Neural cell (in vitro differentiated cells): ENCODE results near the gene PEMT. TPM values are rescaled to one million over a fixed set of nuclear protein-coding genes. Genes with fewer than 3 reads are reported as not detected.

Experiments used
- H2AFZ ChIP-seq: fragments of 200-600, 300-800 bp; sonication (generic), shearing (Covaris generic); 2 replicates; pipeline ENCODE4 v1.6.0; 2014; ENCODE audit warnings: low read depth, mild to moderate bottlenecking, antibody characterized with exemption, low read length, moderate library complexity
- H3F3A ChIP-seq: fragments of 200-600 bp; shearing (Covaris generic); 2 replicates; pipeline ENCODE4 v1.6.1; 2016; ENCODE audit warnings: mild to moderate bottlenecking, moderate library complexity, mixed read lengths, antibody characterized with exemption, low read length; ENCODE audit not compliant: insufficient read depth, poor library complexity, severe bottlenecking
- H3K27ac ChIP-seq: fragments of 200-600, 300-800 bp; sonication (generic), shearing (Covaris generic); 2 replicates; pipeline ENCODE4 v1.5.1; 2014; ENCODE audit warnings: mild to moderate bottlenecking, low read length, moderate library complexity
- H3K27me3 ChIP-seq: fragments of 300-800, 200-600 bp; sonication (generic), shearing (Covaris generic); 2 replicates; pipeline ENCODE4 v1.6.0; 2014; ENCODE audit warnings: mild to moderate bottlenecking, low read depth, low read length, moderate library complexity; ENCODE audit not compliant: insufficient read depth
- H3K36me3 ChIP-seq: fragments of 300-800, 200-600 bp; sonication (generic), shearing (Covaris generic); 2 replicates; pipeline ENCODE4 v1.5.1; 2014; ENCODE audit warnings: mild to moderate bottlenecking, antibody characterized with exemption, low read length, moderate library complexity; ENCODE audit not compliant: insufficient read depth
- H3K4me2 ChIP-seq: fragments of 300-800, 200-600 bp; sonication (generic), shearing (Covaris generic); 2 replicates; pipeline ENCODE4 v1.6.0; 2014; ENCODE audit warnings: mild to moderate bottlenecking, low read length
- H3K4me3 ChIP-seq: fragments of 300-800, 200-600 bp; sonication (generic), shearing (Covaris generic); 2 replicates; pipeline ENCODE4 v1.5.1; 2014; ENCODE audit warnings: mild to moderate bottlenecking, low read length, moderate library complexity
- H3K79me2 ChIP-seq: fragments of 200-600 bp; shearing (Covaris generic); replicated peaks from 2 replicates; pipeline ENCODE4 v1.6.0; 2014; ENCODE audit warnings: mild to moderate bottlenecking, low read length, moderate library complexity; ENCODE audit not compliant: insufficient read depth
- H3K9ac ChIP-seq: fragments of 300-800, 200-600 bp; sonication (generic), shearing (Covaris generic); 2 replicates; pipeline ENCODE4 v1.6.1; 2016; ENCODE audit warnings: mild to moderate bottlenecking, low read length, mixed read lengths
- H3K9me2 ChIP-seq: fragments of 200-600 bp; shearing (Covaris generic); 2 replicates; pipeline ENCODE4 v1.6.1; 2016; ENCODE audit warnings: mild to moderate bottlenecking, low read length, mixed read lengths; ENCODE audit not compliant: insufficient read depth
- H3K9me3 ChIP-seq: fragments of 200-600, 300-800 bp; sonication (generic), shearing (Covaris generic); 2 replicates; pipeline ENCODE4 v1.6.1; 2016; ENCODE audit warnings: mild to moderate bottlenecking, mixed run types, low read length, moderate library complexity, mixed read lengths
- H4K20me1 ChIP-seq: fragments of 200-600 bp; shearing (Covaris generic); 2 replicates; pipeline ENCODE4 v1.6.1; 2016; ENCODE audit warnings: mild to moderate bottlenecking, mixed run types; ENCODE audit not compliant: insufficient read depth
- EP300 ChIP-seq: fragments of 450-650 bp; conservative IDR thresholded peaks from 2 replicates; pipeline ENCODE4 v1.6.1; 2014; ENCODE audit warnings: antibody characterized with exemption, mild to moderate bottlenecking, moderate library complexity; ENCODE audit not compliant: poor library complexity, severe bottlenecking
- EZH2 ChIP-seq: fragments of 200-600, 300-800 bp; shearing (Covaris generic), sonication (generic); IDR thresholded peaks from 2 replicates; pipeline ENCODE4 v1.6.1; 2014; ENCODE audit warnings: antibody characterized with exemption, low read length, borderline replicate concordance, mild to moderate bottlenecking; ENCODE audit not compliant: insufficient read depth, poor library complexity, severe bottlenecking
- MXI1 ChIP-seq: fragments of 450-650 bp; conservative IDR thresholded peaks from 2 replicates; pipeline ENCODE4 v1.6.1; 2014; ENCODE audit warnings: antibody characterized with exemption, mild to moderate bottlenecking; ENCODE audit not compliant: poor library complexity, severe bottlenecking
- POLR2AphosphoS5 ChIP-seq: IDR thresholded peaks from 2 replicates; pipeline ENCODE4 v1.6.1; 2012
- RAD21 ChIP-seq: fragments of 450-650 bp; conservative IDR thresholded peaks from 2 replicates; pipeline ENCODE4 v1.6.1; 2014; ENCODE audit warnings: antibody characterized with exemption, mild to moderate bottlenecking, moderate library complexity
- SMC3 ChIP-seq: fragments of 450-650 bp; conservative IDR thresholded peaks from 2 replicates; pipeline ENCODE4 v1.6.1; 2014; ENCODE audit warnings: antibody characterized with exemption, mild to moderate bottlenecking, moderate library complexity; ENCODE audit not compliant: poor library complexity
- TAF1 ChIP-seq: IDR thresholded peaks from 2 replicates; pipeline ENCODE4 v1.6.1; 2012; ENCODE audit warnings: low read depth
- polyA plus RNA-seq: library from polyadenylated mRNA; depleted of rRNA; stranded (reverse); fragments of >200 nt; gene quantifications from 2 replicates; pipeline ENCODE4 v1.2.3, GENCODE V29; 2014
- TF ChIP-seq, protein P1 (sequence below): IDR thresholded peaks from 2 replicates; pipeline ENCODE4 v1.6.1; 2012; ENCODE audit warnings: borderline replicate concordance
- TF ChIP-seq, protein P2 (sequence below): fragments of 450-650 bp; IDR thresholded peaks from 2 replicates; pipeline ENCODE4 v1.5.1; 2014; ENCODE audit warnings: antibody characterized with exemption, mild to moderate bottlenecking, moderate library complexity; ENCODE audit not compliant: poor library complexity, severe bottlenecking

PEMT gene
- polyA plus RNA-seq, 1 donor from 2014 or later: 71.7 TPM

DNA sequence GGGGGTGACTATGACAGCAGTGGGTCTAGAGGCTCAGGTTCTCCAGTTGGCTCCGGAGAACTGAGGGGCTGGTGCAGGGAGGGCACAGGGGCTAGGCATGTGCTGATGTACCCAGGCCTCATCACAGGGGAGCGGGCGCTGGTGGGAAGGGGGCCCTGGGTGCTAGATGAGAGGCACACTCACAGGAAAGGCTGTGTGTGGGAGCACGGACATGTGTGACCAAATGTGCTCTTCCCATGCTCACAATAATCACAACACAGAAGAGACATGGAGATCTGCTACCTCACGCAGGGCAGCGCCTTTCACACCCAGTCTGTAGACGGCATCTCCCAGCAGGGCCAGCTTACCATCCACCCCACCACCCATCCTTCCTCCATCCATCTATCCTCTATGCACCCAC is 77.9 kb downstream of the PEMT start:
- Histone ChIP-seq H3K9ac (no peak overlapping the region), H2AFZ (no peak overlapping the region), H3F3A (no peaks in the 10 kb centered on the region), H3K9me2 (no peaks in the 10 kb centered on the region), H3K4me2 (no peak overlapping the region), H3K27me3 (no peaks in the 10 kb centered on the region), H3K27ac (no peak overlapping the region), H3K36me3 (no peaks in the 10 kb centered on the region), H3K79me2 (no peaks in the 10 kb centered on the region), H3K9me3 (no peaks in the 10 kb centered on the region), H3K4me3 (no peak overlapping the region), H4K20me1 (no peaks in the 10 kb centered on the region)
- TF ChIP-seq, protein P1, sequence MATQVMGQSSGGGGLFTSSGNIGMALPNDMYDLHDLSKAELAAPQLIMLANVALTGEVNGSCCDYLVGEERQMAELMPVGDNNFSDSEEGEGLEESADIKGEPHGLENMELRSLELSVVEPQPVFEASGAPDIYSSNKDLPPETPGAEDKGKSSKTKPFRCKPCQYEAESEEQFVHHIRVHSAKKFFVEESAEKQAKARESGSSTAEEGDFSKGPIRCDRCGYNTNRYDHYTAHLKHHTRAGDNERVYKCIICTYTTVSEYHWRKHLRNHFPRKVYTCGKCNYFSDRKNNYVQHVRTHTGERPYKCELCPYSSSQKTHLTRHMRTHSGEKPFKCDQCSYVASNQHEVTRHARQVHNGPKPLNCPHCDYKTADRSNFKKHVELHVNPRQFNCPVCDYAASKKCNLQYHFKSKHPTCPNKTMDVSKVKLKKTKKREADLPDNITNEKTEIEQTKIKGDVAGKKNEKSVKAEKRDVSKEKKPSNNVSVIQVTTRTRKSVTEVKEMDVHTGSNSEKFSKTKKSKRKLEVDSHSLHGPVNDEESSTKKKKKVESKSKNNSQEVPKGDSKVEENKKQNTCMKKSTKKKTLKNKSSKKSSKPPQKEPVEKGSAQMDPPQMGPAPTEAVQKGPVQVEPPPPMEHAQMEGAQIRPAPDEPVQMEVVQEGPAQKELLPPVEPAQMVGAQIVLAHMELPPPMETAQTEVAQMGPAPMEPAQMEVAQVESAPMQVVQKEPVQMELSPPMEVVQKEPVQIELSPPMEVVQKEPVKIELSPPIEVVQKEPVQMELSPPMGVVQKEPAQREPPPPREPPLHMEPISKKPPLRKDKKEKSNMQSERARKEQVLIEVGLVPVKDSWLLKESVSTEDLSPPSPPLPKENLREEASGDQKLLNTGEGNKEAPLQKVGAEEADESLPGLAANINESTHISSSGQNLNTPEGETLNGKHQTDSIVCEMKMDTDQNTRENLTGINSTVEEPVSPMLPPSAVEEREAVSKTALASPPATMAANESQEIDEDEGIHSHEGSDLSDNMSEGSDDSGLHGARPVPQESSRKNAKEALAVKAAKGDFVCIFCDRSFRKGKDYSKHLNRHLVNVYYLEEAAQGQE: no peak
- TF ChIP-seq SMC3: no peak
- no peak for TF ChIP-seq EP300
- no peak for TF ChIP-seq RAD21
- TF ChIP-seq TAF1: no peak
- no peak for TF ChIP-seq EZH2
- TF ChIP-seq POLR2AphosphoS5: no peak
- TF ChIP-seq, protein P2, sequence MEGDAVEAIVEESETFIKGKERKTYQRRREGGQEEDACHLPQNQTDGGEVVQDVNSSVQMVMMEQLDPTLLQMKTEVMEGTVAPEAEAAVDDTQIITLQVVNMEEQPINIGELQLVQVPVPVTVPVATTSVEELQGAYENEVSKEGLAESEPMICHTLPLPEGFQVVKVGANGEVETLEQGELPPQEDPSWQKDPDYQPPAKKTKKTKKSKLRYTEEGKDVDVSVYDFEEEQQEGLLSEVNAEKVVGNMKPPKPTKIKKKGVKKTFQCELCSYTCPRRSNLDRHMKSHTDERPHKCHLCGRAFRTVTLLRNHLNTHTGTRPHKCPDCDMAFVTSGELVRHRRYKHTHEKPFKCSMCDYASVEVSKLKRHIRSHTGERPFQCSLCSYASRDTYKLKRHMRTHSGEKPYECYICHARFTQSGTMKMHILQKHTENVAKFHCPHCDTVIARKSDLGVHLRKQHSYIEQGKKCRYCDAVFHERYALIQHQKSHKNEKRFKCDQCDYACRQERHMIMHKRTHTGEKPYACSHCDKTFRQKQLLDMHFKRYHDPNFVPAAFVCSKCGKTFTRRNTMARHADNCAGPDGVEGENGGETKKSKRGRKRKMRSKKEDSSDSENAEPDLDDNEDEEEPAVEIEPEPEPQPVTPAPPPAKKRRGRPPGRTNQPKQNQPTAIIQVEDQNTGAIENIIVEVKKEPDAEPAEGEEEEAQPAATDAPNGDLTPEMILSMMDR: no peak
- no peak for TF ChIP-seq MXI1

DNA sequence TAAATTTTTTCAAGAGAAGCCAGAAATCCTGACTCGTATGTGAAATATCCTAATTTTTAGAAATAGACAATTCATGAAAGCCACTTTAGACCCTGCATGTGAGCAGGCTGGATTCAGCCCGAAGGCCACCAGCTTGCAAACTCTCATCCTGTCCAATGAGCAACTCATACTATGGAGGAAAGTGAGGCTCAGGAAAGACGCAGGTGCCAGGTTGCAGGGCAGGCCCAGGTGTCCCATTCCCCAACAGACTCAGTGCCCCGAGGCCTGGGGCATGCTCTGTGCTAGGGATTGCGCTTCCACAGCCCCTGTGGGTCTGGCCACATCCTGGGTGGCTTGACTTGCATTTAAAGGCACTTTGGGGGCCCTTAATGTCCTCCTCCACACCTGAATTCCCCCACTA is 78.6 kb downstream of the PEMT start:
- H3K79me2 ChIP-seq: no peaks in the 10 kb centered on the region
- H3K36me3 ChIP-seq: no peaks in the 10 kb centered on the region
- H3K9me2 ChIP-seq: no peaks in the 10 kb centered on the region
- no peak overlapping the region for H3K27ac ChIP-seq
- no peaks in the 10 kb centered on the region for H4K20me1 ChIP-seq
- H3F3A ChIP-seq: no peaks in the 10 kb centered on the region
- no peak overlapping the region for H2AFZ ChIP-seq
- TF ChIP-seq EZH2 (no peak), RAD21 (no peak), TAF1 (no peak), POLR2AphosphoS5 (no peak), MXI1 (no peak), EP300 (no peak), SMC3 (no peak)
- TF ChIP-seq, protein P2: no peak
- TF ChIP-seq, protein P1: no peak
- H3K4me2 ChIP-seq: no peak overlapping the region
- H3K9me3 ChIP-seq: no peaks in the 10 kb centered on the region
- H3K9ac ChIP-seq: no peak overlapping the region
- no peak overlapping the region for H3K4me3 ChIP-seq
- no peaks in the 10 kb centered on the region for H3K27me3 ChIP-seq
